T-helper 2 cell (primary cell): ENCODE results near the gene CHCHD3.

Experiments used
- DNase-seq, 5 experiments: peaks; one replicate each; pipeline versions ENCODE4 v3.0.0 to v3.0.0-alpha.2; 2012 to 2022

Gene CHCHD3

GRCh38 chr7:132800522-132800921 lies 281.4 kb downstream of the CHCHD3 start:
- no peak for DNase-seq

GRCh38 chr7:132799081-132799413 lies 282.8 kb downstream of the CHCHD3 start:
- DNase-seq, result no peak

GRCh38 chr7:132797152-132797551 lies 284.7 kb downstream of the CHCHD3 start:
- DNase-seq, result no peak

- no peak for DNase-seq
These were observed 288.4 kb downstream of the CHCHD3 start for GRCh38 chr7:132793474-132793873.

GRCh38 chr7:132791036-132791435 lies 290.9 kb downstream of the CHCHD3 start:
- DNase-seq, result no peak

GRCh38 chr7:132790104-132790503 lies 291.8 kb downstream of the CHCHD3 start:
- no peak for DNase-seq

GRCh38 chr7:132789281-132789680 lies 292.6 kb downstream of the CHCHD3 start:
- DNase-seq, result no peak

- DNase-seq, result no peak
These were observed 296.0 kb downstream of the CHCHD3 start for GRCh38 chr7:132785870-132786269.

- DNase-seq, result no peak
These were observed 297.5 kb downstream of the CHCHD3 start for GRCh38 chr7:132784406-132784805.

GRCh38 chr7:132783824-132784223 lies 298.1 kb downstream of the CHCHD3 start:
- no peak for DNase-seq

GRCh38 chr7:132782777-132783640 lies 298.9 kb downstream of the CHCHD3 start:
- DNase-seq, result no peak

GRCh38 chr7:132780822-132781221 lies 301.1 kb downstream of the CHCHD3 start:
- no peak for DNase-seq

- no peak for DNase-seq
These were observed 302.7 kb downstream of the CHCHD3 start for GRCh38 chr7:132779164-132779563.

- no peak for DNase-seq
These were observed 303.1 kb downstream of the CHCHD3 start for GRCh38 chr7:132778761-132779160.

- no peak for DNase-seq
These were observed 303.9 kb downstream of the CHCHD3 start for GRCh38 chr7:132777956-132778355.

- DNase-seq, result no peak
These were observed 304.5 kb downstream of the CHCHD3 start for GRCh38 chr7:132777414-132777813.

GRCh38 chr7:132776048-132776620 lies 305.8 kb downstream of the CHCHD3 start:
- DNase-seq, result no peak

GRCh38 chr7:132773527-132773956 lies 308.3 kb downstream of the CHCHD3 start:
- DNase-seq, result peak in 1 of 5 experiments; percentile 2

GRCh38 chr7:132771301-132771730 lies 310.6 kb downstream of the CHCHD3 start:
- DNase-seq, result peak in 1 of 5 experiments; percentile 27

GRCh38 chr7:132770055-132770454 lies 311.8 kb downstream of the CHCHD3 start:
- no peak for DNase-seq

- DNase-seq, result no peak
These were observed 312.6 kb downstream of the CHCHD3 start for GRCh38 chr7:132769280-132769679.

GRCh38 chr7:132768099-132768498 lies 313.8 kb downstream of the CHCHD3 start:
- DNase-seq, result no peak

GRCh38 chr7:132767378-132767777 lies 314.5 kb downstream of the CHCHD3 start:
- no peak for DNase-seq

GRCh38 chr7:132766660-132767059 lies 315.2 kb downstream of the CHCHD3 start:
- DNase-seq, result no peak
